ENCODE results near the gene EGFL7. TPM values are rescaled to one million over a fixed set of nuclear protein-coding genes. Genes with fewer than 3 reads are reported as not detected.

EGFL7 gene
- total and polyA plus RNA-seq, 2 of the 8 experiments (the other 6 are each of a cell fraction or from before 2014, with no cell fraction given) = 37.8 to 53.4 TPM

- Histone ChIP-seq H2AFZ (ENCODE audit: low read length) (no peak overlapping the region), H4K8ac (ENCODE audit: extremely low read depth, insufficient read depth, low read length) (no peak overlapping the region), H4K5ac (ENCODE audit: insufficient read length, low read depth, low read length) (no peak overlapping the region), H2BK12ac (ENCODE audit: low read depth, low read length) (peak overlapping the region; percentile 77; the same call in 1 of the 2 replicates), H2BK120ac (replicated peaks; ENCODE audit: low read depth, low read length) (no peak overlapping the region), H2BK15ac (ENCODE audit: low read length) (no peak overlapping the region), H3K9ac (replicated peaks in 1 of 4; ENCODE audit: extremely low read depth in 1 of 4, low read depth in 3 of 4, low read length in 3 of 4) (no peak overlapping the region), H3K27ac (ENCODE audit: low read depth, low read length) (no peak overlapping the region), H3K23ac (ENCODE audit: insufficient read length) (no peak overlapping the region), H3K18ac (ENCODE audit: extremely low read depth, low read length) (no peak overlapping the region; the same call in 1 of the 2 replicates), H3K4me2 (ENCODE audit: insufficient read depth in 1 of 2, low read depth in 2 of 2, low read length in 2 of 2) (no peak overlapping the region), H2AK5ac (ENCODE audit: low read depth, low read length) (no peak overlapping the region), H3K79me2 (ENCODE audit: control insufficient read depth in 1 of 2, insufficient read depth in 2 of 2, low read length in 2 of 2) (peaks cover 0 to 11% of the 10 kb centered on the region in 2 experiments; a peak in 1 of 4 replicates), H3K27me3 (replicated peaks in 1 of 4; ENCODE audit: control insufficient read depth in 3 of 4, extremely low read depth in 1 of 4, insufficient read depth in 3 of 4, low read length in 3 of 4) (peaks cover 0 to 5% (median 3%) of the 10 kb centered on the region in 4 experiments; a peak in 4 of 7 replicates), H4K20me1 (replicated peaks in 1 of 2; ENCODE audit: control insufficient read depth in 1 of 2, insufficient read depth in 2 of 2, low read length in 2 of 2) (peaks cover 10 to 11% of the 10 kb centered on the region in 2 experiments), H3K79me1 (ENCODE audit: low read depth, low read length) (peaks cover 14% of the 10 kb centered on the region), H3K23me2 (ENCODE audit: low read depth, low read length) (peaks cover 3% of the 10 kb centered on the region; the same call in 1 of the 2 replicates), H4K91ac (replicated peaks; ENCODE audit: insufficient read length, low read length) (no peak overlapping the region), H3K14ac (ENCODE audit: insufficient read length) (no peak overlapping the region), H3K4me1 (replicated peaks in 1 of 4; ENCODE audit: control insufficient read depth in 3 of 4, insufficient read depth in 4 of 4, low read length in 3 of 4) (peaks cover 0 to 12% (median 6%) of the 10 kb centered on the region in 4 experiments; a peak in 5 of 7 replicates), H2BK20ac (ENCODE audit: low read length) (0 out of 2 replicates have a peak overlapping the region, but pooled peaks have one; percentile 61), H3K4me3 (ENCODE audit: extremely low read depth in 1 of 4, insufficient read depth in 2 of 4, low read depth in 3 of 4, low read length in 4 of 4) (no peak overlapping the region), H3K9me3 (ENCODE audit: insufficient read depth in 2 of 2, low read depth in 1 of 2, low read length in 1 of 2) (no peaks in the 10 kb centered on the region), H3K56ac (replicated peaks; ENCODE audit: insufficient read length, low read depth, low read length) (no peak overlapping the region), H3K4ac (replicated peaks; ENCODE audit: insufficient read length, low read depth, low read length) (peak overlapping the region; percentile 23), H3K36me3 (ENCODE audit: control insufficient read depth in 2 of 4, insufficient read depth in 4 of 4, low read length in 3 of 4) (no peaks in the 10 kb centered on the region), H2BK5ac (ENCODE audit: low read depth, low read length) (no peak overlapping the region)
- CTCF ChIA-PET (ENCODE audit: partially characterized antibody) = interaction anchor here (1.0 kb wide), 1 partner anchor 10 kb away, joined by 3 read pairs; no protein-coding TSS in a partner anchor
- POLR2A ChIA-PET (ENCODE audit: partially characterized antibody) = interaction anchor here (5.0 kb wide), 1 partner anchor 18 kb away, joined by 35 read pairs; no protein-coding TSS in a partner anchor
- no peak for FAIRE-seq
- DNase-seq (ENCODE audit: low read depth in 1 of 2, low spot score in 2 of 2) = no peak
- WGBS, 2 experiments (ENCODE audit: extremely low coverage in 1 of 2, insufficient coverage in 1 of 2, insufficient read length in 1 of 2, insufficient replicate concordance in 2 of 2, low coverage in 1 of 2, low lambda C conversion rate in 2 of 2, missing lambda C conversion rate in 1 of 2) = 91% methylated on average over 24 of the region's 24 CpGs; no CpG with 5 or more reads in 1 of the 2 experiments
- TF ChIP-seq KDM1A (IDR thresholded peaks at IDR 0.05; ENCODE audit: borderline replicate concordance, low read length) (no peak), ATF2 (IDR thresholded peaks at IDR 0.05; ENCODE audit: low read length) (no peak), BCL11A (IDR thresholded peaks at IDR 0.05; ENCODE audit: low read depth in 2 of 2, low read length in 2 of 2) (no peak), HDAC6 (IDR thresholded peaks at IDR 0.05; ENCODE audit: low read depth, low read length) (no peak), KDM5A (IDR thresholded peaks at IDR 0.05; ENCODE audit: low read length) (no peak), CHD2 (IDR thresholded peaks at IDR 0.05; ENCODE audit: low read length) (no peak), POU5F1 (IDR thresholded peaks at IDR 0.05; ENCODE audit: low read depth, low read length) (no peak), GABPA (IDR thresholded peaks at IDR 0.05; ENCODE audit: borderline replicate concordance, insufficient read depth, low read length) (no peak), SAP30 (IDR thresholded peaks at IDR 0.05; ENCODE audit: insufficient read depth, insufficient replicate concordance, low read length) (no peak), RAD21 (IDR thresholded peaks at IDR 0.05 in 1 of 2, conservative IDR thresholded peaks at IDR 0.05 in 1 of 2; ENCODE audit: low read depth in 2 of 2, low read length in 2 of 2) (no peak)
These were observed 46.9 kb downstream of the EGFL7 start for GRCh38 chr9:136709454-136710109.
